Sigmoid colon (tissue), 4 donors: ENCODE measurements around the gene NOL9.

ENCODE experiments used
- CTCF ChIP-seq, 4 experiments: fragments of 450-650 bp in 3 of 4; fragments of 200-600 bp in 1 of 4; IDR thresholded peaks; one replicate each; pipeline ENCODE4 v1.5.1; 2016 to 2019; ENCODE audit warnings: antibody characterized with exemption in 4 of 4, mild to moderate bottlenecking in 3 of 4, moderate library complexity in 2 of 4
- EP300 ChIP-seq, 4 donors: sonication (generic); formaldehyde crosslinking; IDR thresholded peaks; one replicate each; pipeline ENCODE4 v1.6.1; 2017; ENCODE audit warnings: antibody characterized with exemption in 4 of 4
- POLR2A ChIP-seq, 2 donors: fragments of 450-650 bp; IDR thresholded peaks; one replicate each; pipeline ENCODE4 v1.6.1; 2016; ENCODE audit warnings: antibody characterized with exemption in 2 of 2, mild to moderate bottlenecking in 2 of 2, moderate library complexity in 2 of 2
- POLR2AphosphoS5 ChIP-seq, 4 donors: sonication (generic); formaldehyde crosslinking; IDR thresholded peaks; one replicate each; pipeline ENCODE4 v1.6.1; 2017; ENCODE audit warnings: antibody characterized with exemption in 4 of 4

GRCh38 chr1:6489383-6489765 is 64.9 kb downstream of the NOL9 start:
- TF ChIP-seq CTCF (IDR thresholded peaks at IDR 0.05) (no peak), POLR2A (IDR thresholded peaks at IDR 0.05) (no peak), POLR2AphosphoS5 (IDR thresholded peaks at IDR 0.05) (no peak), EP300 (IDR thresholded peaks at IDR 0.05) (no peak)
